Measurements from ENCODE around the gene CALM3. TPM values are rescaled to one million over a fixed set of nuclear protein-coding genes. Genes with fewer than 3 reads are reported as not detected.
A peak's percentile ranks its signal among the peaks of the same experiment; 100 is the strongest.

CALM3 gene
- total and polyA plus RNA-seq, 2 of the 13 experiments (the other 11 are each of a cell fraction or from before 2014, with no cell fraction given): 239 to 258 TPM

DNA sequence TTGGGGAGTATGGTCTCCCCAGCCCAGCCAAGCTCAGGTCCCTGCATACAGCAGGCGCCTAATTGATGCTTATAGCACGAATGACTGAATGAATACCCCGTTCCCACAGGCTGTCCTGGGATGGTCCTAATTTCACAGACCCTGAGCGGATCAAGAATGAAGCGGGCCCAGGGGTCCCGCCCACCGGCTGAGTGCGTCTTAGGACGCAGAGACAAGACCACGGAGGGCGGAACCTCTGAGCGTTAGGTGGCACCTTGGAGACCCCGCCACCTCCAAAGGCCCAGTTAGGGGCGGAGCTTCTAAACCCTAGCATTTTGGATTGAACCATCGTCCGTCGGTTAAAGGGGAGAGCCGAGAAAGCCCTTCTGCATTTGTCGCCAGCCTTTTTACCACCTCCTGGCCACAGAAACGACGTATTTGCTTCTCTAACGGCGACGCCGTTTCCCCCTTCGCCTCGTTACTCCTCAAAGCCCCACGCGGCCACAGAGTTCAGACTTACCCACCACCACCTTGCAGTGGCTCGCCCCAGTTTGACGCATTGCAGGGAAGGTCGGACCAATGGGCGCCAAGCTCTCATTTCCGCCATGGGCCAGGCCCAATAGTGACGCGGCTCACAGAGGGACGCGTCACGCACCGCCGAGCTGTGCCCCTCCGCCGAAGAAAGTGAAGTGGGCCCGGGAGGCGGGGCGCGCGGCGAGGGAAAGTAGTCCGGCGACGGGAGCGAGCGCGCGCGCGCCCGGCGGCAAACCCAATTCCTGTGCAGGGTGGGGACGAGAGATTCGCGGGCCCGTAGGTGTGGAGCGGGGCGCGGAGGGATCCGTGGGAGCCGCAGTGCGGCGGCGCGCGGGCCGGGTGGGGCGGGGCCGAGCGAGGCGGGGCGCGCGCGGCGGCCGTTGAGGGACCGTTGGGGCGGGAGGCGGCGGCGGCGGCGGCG is 479 bp upstream of the CALM3 start (continued):
- TF ChIP-seq, protein P1, sequence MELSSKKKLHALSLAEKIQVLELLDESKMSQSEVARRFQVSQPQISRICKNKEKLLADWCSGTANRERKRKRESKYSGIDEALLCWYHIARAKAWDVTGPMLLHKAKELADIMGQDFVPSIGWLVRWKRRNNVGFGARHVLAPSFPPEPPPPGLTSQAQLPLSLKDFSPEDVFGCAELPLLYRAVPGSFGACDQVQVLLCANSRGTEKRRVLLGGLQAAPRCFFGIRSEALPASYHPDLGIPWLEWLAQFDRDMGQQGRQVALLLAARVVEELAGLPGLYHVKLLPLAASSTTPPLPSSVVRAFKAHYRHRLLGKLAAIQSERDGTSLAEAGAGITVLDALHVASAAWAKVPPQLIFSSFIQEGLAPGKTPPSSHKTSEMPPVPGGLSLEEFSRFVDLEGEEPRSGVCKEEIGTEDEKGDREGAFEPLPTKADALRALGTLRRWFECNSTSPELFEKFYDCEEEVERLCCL (CRISPR knock-in tag; IDR thresholded peaks at IDR 0.05; ENCODE audit: borderline replicate concordance): no peak
- peak; percentile 88 for TF ChIP-seq THAP11 (CRISPR knock-in tag; IDR thresholded peaks at IDR 0.05)
- TF ChIP-seq ZNF260 (CRISPR knock-in tag; IDR thresholded peaks at IDR 0.05; ENCODE audit: borderline replicate concordance, low read depth): no peak
- TF ChIP-seq ZBTB10 (CRISPR knock-in tag; IDR thresholded peaks at IDR 0.05; ENCODE audit: borderline replicate concordance): no peak; the same call in 1 of the 2 replicates
- TF ChIP-seq SNAPC4 (CRISPR knock-in tag; IDR thresholded peaks at IDR 0.05): no peak
- no peak for TF ChIP-seq SETDB1 (CRISPR knock-in tag; IDR thresholded peaks at IDR 0.05; ENCODE audit: borderline replicate concordance)
- no peak for TF ChIP-seq ZNF382 (CRISPR knock-in tag; IDR thresholded peaks at IDR 0.05; ENCODE audit: borderline replicate concordance)
- TF ChIP-seq MED13 (CRISPR knock-in tag; IDR thresholded peaks at IDR 0.05): peak; percentile 22; the same call in 1 of the 2 replicates
- TF ChIP-seq ZBTB46 (CRISPR knock-in tag; IDR thresholded peaks at IDR 0.05; ENCODE audit: borderline replicate concordance): no peak
- TF ChIP-seq LCORL (IDR thresholded peaks at IDR 0.05): no peak
- TF ChIP-seq LCORL (CRISPR knock-in tag; IDR thresholded peaks at IDR 0.05): peak; percentile 79
- peak; percentile 53; the same call in 1 of the 2 replicates for TF ChIP-seq BCL3 (CRISPR knock-in tag; IDR thresholded peaks at IDR 0.05)
- no peak for TF ChIP-seq XBP1 (CRISPR knock-in tag; IDR thresholded peaks at IDR 0.05)
- no peak for TF ChIP-seq SNAPC5 (CRISPR knock-in tag; IDR thresholded peaks at IDR 0.05; ENCODE audit: borderline replicate concordance)
- no peak for TF ChIP-seq ZNF343 (CRISPR knock-in tag; IDR thresholded peaks at IDR 0.05)

All from HepG2 (cell line).